Activated naive CD8-positive, alpha-beta T cell treated with anti-CD3 and anti-CD28 coated beads, Interleukin-2, amount 50 U/mL, for 24 hours (primary cell): ENCODE data around the gene PNLIPRP1.

Experiments
- ATAC-seq: fragments of 150-1000 bp; cut with Tn5 transposase; one replicate; pipeline ENCODE4 v1.10.0; 2021
- DNase-seq: peaks from one replicate; pipeline ENCODE4 v3.0.0; 2021
- H3K27ac Mint-ChIP-seq: one replicate; pipeline ENCODE4 v1.8.0; 2021; ENCODE audit warnings: mild to moderate bottlenecking, mixed read lengths
- H3K27me3 Mint-ChIP-seq: one replicate; pipeline ENCODE4 v1.8.0; 2021; ENCODE audit warnings: mixed read lengths
- H3K36me3 Mint-ChIP-seq: one replicate; pipeline ENCODE4 v1.8.0; 2021; ENCODE audit warnings: low read depth, mixed read lengths
- H3K4me1 Mint-ChIP-seq: one replicate; pipeline ENCODE4 v1.8.0; 2021; ENCODE audit warnings: mixed read lengths
- H3K4me3 Mint-ChIP-seq: one replicate; pipeline ENCODE4 v1.8.0; 2021; ENCODE audit warnings: mild to moderate bottlenecking, moderate library complexity, mixed read lengths
- H3K9me3 Mint-ChIP-seq: one replicate; pipeline ENCODE4 v1.8.0; 2021; ENCODE audit warnings: mixed read lengths

The PNLIPRP1 gene

DNA sequence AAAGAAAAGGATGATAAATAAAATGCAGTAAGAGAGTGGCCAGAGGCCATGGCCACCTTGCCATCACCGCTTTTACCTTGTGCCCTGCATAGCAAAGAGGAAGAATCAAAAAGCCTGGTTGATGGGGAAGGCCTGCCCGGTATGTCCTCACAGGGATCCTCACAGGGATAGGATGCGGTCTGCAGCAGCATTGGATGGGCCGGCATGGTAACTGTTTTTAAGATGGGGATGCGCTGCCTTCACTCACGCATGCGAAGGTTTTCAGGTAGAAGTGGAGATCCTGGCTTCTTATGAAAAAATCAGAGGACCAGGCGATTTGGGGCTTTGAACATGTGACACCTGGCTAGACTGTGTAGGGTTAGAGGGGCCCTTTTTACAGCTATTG, 42.4 kb downstream of the PNLIPRP1 start:
- Mint-ChIP-seq H3K9me3 (no peaks in the 10 kb centered on the region), H3K36me3 (no peaks in the 10 kb centered on the region), H3K4me3 (no peak overlapping the region), H3K4me1 (peaks cover 3% of the 10 kb centered on the region), H3K27me3 (peaks cover 8% of the 10 kb centered on the region), H3K27ac (no peak overlapping the region)
- ATAC-seq (no peak), DNase-seq (no peak)

- DNase-seq: no peak
- Mint-ChIP-seq H3K4me3 (no peak overlapping the region), H3K27ac (no peak overlapping the region), H3K27me3 (peaks cover 5% of the 10 kb centered on the region), H3K36me3 (no peaks in the 10 kb centered on the region), H3K9me3 (no peaks in the 10 kb centered on the region), H3K4me1 (peaks cover 3% of the 10 kb centered on the region)
- ATAC-seq: no peak
Observed at GRCh38 chr10:116634126-116634975, 43.6 kb downstream of the PNLIPRP1 start.

GRCh38 chr10:116636385-116636784, 45.6 kb downstream of the PNLIPRP1 start:
- peaks cover 10% of the 10 kb centered on the region for H3K9me3 Mint-ChIP-seq
- no peak for DNase-seq
- H3K36me3 Mint-ChIP-seq: no peaks in the 10 kb centered on the region
- H3K4me3 Mint-ChIP-seq: no peak overlapping the region
- peaks cover 15% of the 10 kb centered on the region for H3K27me3 Mint-ChIP-seq
- H3K27ac Mint-ChIP-seq: no peak overlapping the region
- peaks cover 3% of the 10 kb centered on the region for H3K4me1 Mint-ChIP-seq
- ATAC-seq: no peak

GRCh38 chr10:116636976-116637375, 46.2 kb downstream of the PNLIPRP1 start:
- DNase-seq (no peak), ATAC-seq (no peak)
- Mint-ChIP-seq H3K36me3 (no peaks in the 10 kb centered on the region), H3K27ac (no peak overlapping the region), H3K9me3 (peaks cover 10% of the 10 kb centered on the region), H3K4me1 (peaks cover 3% of the 10 kb centered on the region), H3K27me3 (peaks cover 15% of the 10 kb centered on the region), H3K4me3 (no peak overlapping the region)

DNA sequence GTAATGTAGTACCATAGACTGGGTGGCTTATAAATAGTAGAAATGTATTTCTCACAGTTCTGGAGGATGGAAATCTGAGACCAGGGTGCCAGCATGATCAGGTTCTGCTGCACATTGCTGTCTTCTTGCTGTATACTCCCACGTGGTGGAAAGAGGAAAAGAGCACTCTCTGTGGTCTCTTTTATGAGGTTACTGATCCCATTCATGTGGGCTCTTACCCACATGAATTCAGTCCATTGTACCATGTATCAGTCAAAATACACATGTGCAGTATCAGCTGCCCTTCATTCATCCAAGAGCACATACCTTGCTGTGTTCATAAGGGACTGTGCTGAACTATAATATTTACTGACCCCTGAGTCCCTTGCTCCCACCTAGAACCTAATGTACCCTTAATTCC, 47.1 kb downstream of the PNLIPRP1 start:
- H3K4me1 Mint-ChIP-seq: peaks cover 3% of the 10 kb centered on the region
- no peaks in the 10 kb centered on the region for H3K36me3 Mint-ChIP-seq
- H3K27ac Mint-ChIP-seq: no peak overlapping the region
- DNase-seq (no peak), ATAC-seq (peak; percentile 61)
- H3K27me3 Mint-ChIP-seq: peaks cover 18% of the 10 kb centered on the region
- no peak overlapping the region for H3K4me3 Mint-ChIP-seq
- H3K9me3 Mint-ChIP-seq: peaks cover 14% of the 10 kb centered on the region

- peaks cover 12% of the 10 kb centered on the region for H3K27me3 Mint-ChIP-seq
- no peak overlapping the region for H3K27ac Mint-ChIP-seq
- ATAC-seq: no peak
- H3K4me1 Mint-ChIP-seq: no peaks in the 10 kb centered on the region
- DNase-seq: no peak
- H3K9me3 Mint-ChIP-seq: peaks cover 20% of the 10 kb centered on the region
- H3K4me3 Mint-ChIP-seq: no peak overlapping the region
- no peaks in the 10 kb centered on the region for H3K36me3 Mint-ChIP-seq
Observed at GRCh38 chr10:116646502-116646901, 55.7 kb downstream of the PNLIPRP1 start.

GRCh38 chr10:116648903-116649302, 58.1 kb downstream of the PNLIPRP1 start:
- no peak overlapping the region for H3K4me3 Mint-ChIP-seq
- H3K9me3 Mint-ChIP-seq: peaks cover 18% of the 10 kb centered on the region
- H3K27ac Mint-ChIP-seq: no peak overlapping the region
- ATAC-seq: no peak
- H3K36me3 Mint-ChIP-seq: no peaks in the 10 kb centered on the region
- peaks cover 8% of the 10 kb centered on the region for H3K27me3 Mint-ChIP-seq
- DNase-seq: no peak
- no peaks in the 10 kb centered on the region for H3K4me1 Mint-ChIP-seq

DNA sequence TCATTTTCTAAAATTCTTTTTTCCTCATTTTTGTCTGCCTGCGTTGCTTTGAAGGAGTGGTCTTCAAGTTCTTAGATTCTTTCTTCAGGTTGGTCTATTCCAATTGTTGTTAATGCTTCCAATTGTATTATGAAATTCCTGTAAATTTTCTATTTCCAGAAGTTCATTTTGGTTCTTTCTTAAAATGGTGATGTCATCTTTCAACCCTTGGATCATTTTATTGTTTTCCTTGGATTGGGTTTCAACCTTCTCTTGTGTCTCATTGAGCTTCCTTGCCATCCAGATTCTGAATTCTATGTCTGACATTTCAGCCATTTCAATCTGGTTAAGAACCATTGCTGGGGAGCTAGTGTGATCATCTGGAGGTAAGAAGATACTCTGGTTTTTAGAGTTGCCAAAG, 63.1 kb downstream of the PNLIPRP1 start:
- Mint-ChIP-seq H3K4me3 (no peak overlapping the region), H3K9me3 (peaks cover 11% of the 10 kb centered on the region), H3K4me1 (no peaks in the 10 kb centered on the region), H3K27me3 (no peaks in the 10 kb centered on the region), H3K27ac (no peak overlapping the region), H3K36me3 (no peaks in the 10 kb centered on the region)
- ATAC-seq (no peak), DNase-seq (no peak)

- peaks cover 4% of the 10 kb centered on the region for H3K9me3 Mint-ChIP-seq
- no peaks in the 10 kb centered on the region for H3K27me3 Mint-ChIP-seq
- H3K36me3 Mint-ChIP-seq: no peaks in the 10 kb centered on the region
- DNase-seq: no peak
- H3K4me3 Mint-ChIP-seq: no peak overlapping the region
- no peaks in the 10 kb centered on the region for H3K4me1 Mint-ChIP-seq
- no peak for ATAC-seq
- H3K27ac Mint-ChIP-seq: no peak overlapping the region
Observed at GRCh38 chr10:116654816-116655215, 64.1 kb downstream of the PNLIPRP1 start.

DNA sequence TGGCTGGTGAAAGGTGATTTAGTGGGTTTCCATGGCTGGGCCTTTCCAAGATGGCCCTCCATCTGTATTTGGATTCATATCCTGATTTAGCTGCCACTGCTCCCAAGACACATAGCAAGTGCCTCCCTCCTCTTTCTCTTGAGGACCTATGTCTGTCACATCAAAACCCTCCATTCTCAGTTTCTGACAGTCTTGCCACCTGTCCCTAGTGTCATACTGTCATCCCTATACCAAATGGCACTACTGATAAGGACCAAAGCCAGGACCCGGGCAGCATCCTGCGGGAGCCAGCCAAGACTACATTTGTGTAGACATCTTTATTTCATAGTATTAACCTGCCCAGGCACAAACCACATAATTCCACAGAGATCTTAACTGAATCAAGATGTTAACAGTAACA, 64.8 kb downstream of the PNLIPRP1 start:
- DNase-seq (no peak), ATAC-seq (no peak)
- H3K27me3 Mint-ChIP-seq: no peaks in the 10 kb centered on the region
- H3K4me1 Mint-ChIP-seq: no peaks in the 10 kb centered on the region
- H3K36me3 Mint-ChIP-seq: no peaks in the 10 kb centered on the region
- H3K4me3 Mint-ChIP-seq: no peak overlapping the region
- H3K27ac Mint-ChIP-seq: no peak overlapping the region
- H3K9me3 Mint-ChIP-seq: peaks cover 4% of the 10 kb centered on the region

GRCh38 chr10:116656044-116656443, 65.3 kb downstream of the PNLIPRP1 start:
- Mint-ChIP-seq H3K27me3 (no peaks in the 10 kb centered on the region), H3K4me1 (no peaks in the 10 kb centered on the region)

GRCh38 chr10:116657863-116658551, 67.2 kb downstream of the PNLIPRP1 start:
- Mint-ChIP-seq H3K36me3 (no peaks in the 10 kb centered on the region), H3K4me1 (no peaks in the 10 kb centered on the region), H3K9me3 (no peaks in the 10 kb centered on the region), H3K4me3 (no peak overlapping the region), H3K27ac (no peak overlapping the region), H3K27me3 (no peaks in the 10 kb centered on the region)
- ATAC-seq: no peak
- DNase-seq: no peak

More at GRCh38 chr10:116656044-116656443, 65.3 kb downstream of the PNLIPRP1 start:
- Mint-ChIP-seq H3K36me3 (no peaks in the 10 kb centered on the region), H3K27ac (no peak overlapping the region), H3K4me3 (no peak overlapping the region), H3K9me3 (peaks cover 4% of the 10 kb centered on the region)
- DNase-seq (no peak), ATAC-seq (no peak)
